ENCODE measurements around the gene CHID1. TPM values are rescaled to one million over a fixed set of nuclear protein-coding genes. Genes with fewer than 3 reads are reported as not detected.

CHID1 gene
- total and polyA plus RNA-seq, 2 of the 4 experiments (the other 2 are of a cell fraction): 34.2 to 121 TPM

DNA sequence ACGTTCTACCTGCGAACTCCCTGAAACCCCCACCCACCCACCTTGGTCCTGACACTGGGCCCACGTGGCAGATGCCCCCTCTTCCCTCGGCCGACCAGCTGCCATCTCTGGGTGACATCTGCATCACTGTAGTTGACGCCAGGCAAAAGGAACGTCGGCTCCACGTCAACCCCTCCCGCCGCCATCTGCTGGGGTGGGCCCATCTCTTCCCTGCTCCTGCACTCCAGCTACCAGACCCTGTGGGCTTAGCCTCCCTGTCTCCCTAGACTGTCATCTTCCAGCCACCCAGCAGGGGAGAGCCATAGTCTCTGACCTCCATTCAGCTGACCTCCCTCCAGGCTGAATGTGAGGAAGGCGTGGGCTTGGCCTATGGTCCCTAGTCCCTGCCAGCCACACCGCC lies 21.4 kb downstream of the CHID1 start:
- WGBS, 2 experiments (ENCODE audit: extremely low coverage in 2 of 2, insufficient read length in 1 of 2): 95% methylated on average over 11 of the region's 13 CpGs; no CpG with 5 or more reads in 1 of the 2 experiments
- peaks cover 23% of the 10 kb centered on the region for H3K36me3 ChIP-seq (ENCODE audit: control insufficient read depth, insufficient read depth, low read length)
- no peaks in the 10 kb centered on the region for H3K9me3 ChIP-seq (ENCODE audit: control insufficient read depth, insufficient read depth, low read length)
- no peak overlapping the region for H3K9ac ChIP-seq (ENCODE audit: low read depth, low read length)
- dilution Hi-C loops (cut with HindIII; ENCODE audit: low sequenced_read_pairs, unreplicated experiment) (no loop called here), in situ Hi-C loops (cut with MboI; ENCODE audit: low sequenced_read_pairs) (no loop called here), intact Hi-C loops (cut with micrococcal nuclease) (no loop called here)
- ChIA-PET POLR2A (ENCODE audit: unreplicated experiment) (no interaction called here), CTCF (no interaction called here)
- H2BK5ac ChIP-seq (ENCODE audit: low read depth, low read length, poor library complexity, severe bottlenecking): no peak overlapping the region
- no peak overlapping the region for H2BK120ac ChIP-seq (ENCODE audit: low read depth, low read length)
- H3K56ac ChIP-seq (ENCODE audit: extremely low read depth, insufficient read depth, low read length): no peak overlapping the region
- H3K14ac ChIP-seq (replicated peaks; ENCODE audit: low read depth, low read length): no peak overlapping the region
- no peak for DNase-seq
- peaks cover 2% of the 10 kb centered on the region; the same call in 1 of the 2 replicates for H3K4me1 ChIP-seq (ENCODE audit: control insufficient read depth, insufficient read depth, low read length)
- no peak overlapping the region for H2AK5ac ChIP-seq (ENCODE audit: low read depth, low read length)
- H3K23ac ChIP-seq (ENCODE audit: low read depth, low read length): no peak overlapping the region
- H2BK15ac ChIP-seq (ENCODE audit: low read depth, low read length): no peak overlapping the region
- no peak overlapping the region for H2AFZ ChIP-seq (replicated peaks; ENCODE audit: low read length, poor library complexity)
- H2AK9ac ChIP-seq (replicated peaks; ENCODE audit: low read depth, low read length, poor library complexity): no peak overlapping the region
- H4K8ac ChIP-seq (ENCODE audit: low read depth in 2 of 2, low read length in 2 of 2): no peak overlapping the region
- H3K4ac ChIP-seq (ENCODE audit: low read depth, low read length): no peak overlapping the region
- H3K4me2 ChIP-seq (ENCODE audit: low read depth, low read length): no peak overlapping the region
- H4K91ac ChIP-seq (ENCODE audit: insufficient read depth, low read depth, low read length): no peak overlapping the region
- no peak for ATAC-seq (ENCODE audit: low read depth)
- H2BK20ac ChIP-seq (ENCODE audit: low read depth, low read length): no peak overlapping the region
- no peak overlapping the region for H3K27ac ChIP-seq (ENCODE audit: insufficient read depth, low read length)
- TF ChIP-seq, protein P1, sequence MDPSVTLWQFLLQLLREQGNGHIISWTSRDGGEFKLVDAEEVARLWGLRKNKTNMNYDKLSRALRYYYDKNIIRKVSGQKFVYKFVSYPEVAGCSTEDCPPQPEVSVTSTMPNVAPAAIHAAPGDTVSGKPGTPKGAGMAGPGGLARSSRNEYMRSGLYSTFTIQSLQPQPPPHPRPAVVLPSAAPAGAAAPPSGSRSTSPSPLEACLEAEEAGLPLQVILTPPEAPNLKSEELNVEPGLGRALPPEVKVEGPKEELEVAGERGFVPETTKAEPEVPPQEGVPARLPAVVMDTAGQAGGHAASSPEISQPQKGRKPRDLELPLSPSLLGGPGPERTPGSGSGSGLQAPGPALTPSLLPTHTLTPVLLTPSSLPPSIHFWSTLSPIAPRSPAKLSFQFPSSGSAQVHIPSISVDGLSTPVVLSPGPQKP (IDR thresholded peaks at IDR 0.05; ENCODE audit: borderline replicate concordance, low read depth, low read length): no peak
- no peak for TF ChIP-seq SMC3 (IDR thresholded peaks at IDR 0.05; ENCODE audit: low read depth, low read length)
- H3K9me1 ChIP-seq (ENCODE audit: insufficient read depth, low read length): no peaks in the 10 kb centered on the region
- H3K27me3 ChIP-seq (ENCODE audit: control insufficient read depth, insufficient read depth, low read length): no peaks in the 10 kb centered on the region
- BruUV-seq (replicated peaks): no TSS peak
- no peaks in the 10 kb centered on the region; the same call in 1 of the 2 replicates for H4K20me1 ChIP-seq (ENCODE audit: insufficient read depth, low read length)
- no peak overlapping the region for H3K4me3 ChIP-seq (ENCODE audit: insufficient read depth, low read depth, low read length)
- H3K18ac ChIP-seq (ENCODE audit: low read depth, low read length): no peak overlapping the region
- H4K5ac ChIP-seq (ENCODE audit: low read depth, low read length): no peak overlapping the region
- H3K79me1 ChIP-seq (ENCODE audit: low read depth in 1 of 2, low read length in 2 of 2): no peaks in the 10 kb centered on the region
